GM19193 (cell line): Measurements from ENCODE around the gene TDRD9.

Source experiments
- POLR2A ChIP-seq: IDR thresholded peaks from 4 replicates; pipeline ENCODE4 v1.6.1; 2011; ENCODE audit not compliant: insufficient read depth, insufficient read length; ENCODE audit errors: extremely low read depth

The TDRD9 gene

DNA sequence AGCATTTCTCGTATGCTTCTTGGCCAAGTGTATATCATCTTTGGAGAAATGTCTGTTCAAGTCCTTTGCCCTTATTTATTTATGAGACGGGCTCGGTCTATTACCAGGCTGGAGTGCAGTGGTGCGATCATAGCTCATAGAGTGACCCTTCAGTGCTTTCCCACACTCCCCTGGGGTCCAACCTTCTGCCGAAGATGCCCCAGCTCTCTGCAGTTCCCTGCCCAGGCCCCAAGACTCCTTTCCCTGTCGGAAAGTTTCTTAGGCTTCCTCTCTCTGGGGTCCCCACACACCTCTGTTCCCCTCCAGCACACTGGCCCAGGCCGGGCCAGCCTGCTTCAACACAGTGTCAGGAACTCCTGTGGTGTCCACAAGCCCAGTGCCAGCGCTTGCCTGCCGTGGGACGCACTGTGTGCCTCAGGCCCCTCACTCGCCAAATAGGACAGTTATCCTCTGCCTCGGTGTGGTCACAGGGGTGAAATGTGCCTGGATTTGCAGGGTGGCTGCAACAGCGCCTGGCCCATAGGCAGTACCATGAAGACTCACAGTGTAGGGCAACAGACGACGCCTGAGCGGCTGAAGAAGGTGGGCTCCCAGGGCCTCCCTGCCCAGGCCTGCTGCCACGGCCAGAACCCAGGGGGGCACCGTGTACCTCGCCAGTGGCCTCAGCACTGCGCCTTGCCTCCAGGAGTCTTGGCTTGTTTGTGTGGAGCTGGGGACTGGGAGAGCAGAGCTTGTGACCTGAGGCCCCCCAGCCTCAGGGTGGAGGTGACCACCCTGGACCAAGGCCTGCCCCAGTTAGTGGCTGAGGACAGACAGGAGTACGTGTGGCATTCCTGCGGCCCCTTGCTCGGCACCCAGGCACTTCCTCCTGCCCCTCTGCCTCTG lies 152.4 kb downstream of the TDRD9 start:
- no peak for TF ChIP-seq POLR2A

DNA sequence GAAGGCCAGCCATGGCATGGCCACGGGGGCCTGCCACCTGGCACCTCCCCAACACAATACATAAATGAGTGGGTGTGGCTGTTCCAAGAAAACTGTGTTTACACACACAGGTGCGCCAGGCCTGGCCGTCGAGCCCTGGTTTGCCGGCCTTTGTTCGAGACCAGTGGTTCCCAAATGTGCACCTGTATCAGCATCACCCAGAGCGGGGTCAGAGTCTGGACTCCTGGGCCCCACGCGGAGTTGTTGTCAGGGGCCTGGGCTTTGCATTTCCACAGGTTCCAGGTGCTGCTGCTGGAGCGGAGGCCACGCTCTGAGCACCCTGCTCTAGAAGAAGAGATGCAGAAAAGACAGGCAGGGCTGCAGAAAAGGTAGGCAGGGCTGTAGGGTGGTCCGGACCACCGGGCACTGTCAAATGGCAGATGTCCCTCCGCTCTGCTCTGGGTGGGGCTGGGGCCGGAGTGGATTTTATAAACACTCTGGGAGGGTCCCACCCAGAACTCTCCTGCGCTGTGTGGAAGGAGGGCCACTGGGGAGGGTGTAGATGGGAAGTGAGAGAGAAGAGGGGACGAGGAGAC lies 153.1 kb downstream of the TDRD9 start:
- no peak for TF ChIP-seq POLR2A

DNA sequence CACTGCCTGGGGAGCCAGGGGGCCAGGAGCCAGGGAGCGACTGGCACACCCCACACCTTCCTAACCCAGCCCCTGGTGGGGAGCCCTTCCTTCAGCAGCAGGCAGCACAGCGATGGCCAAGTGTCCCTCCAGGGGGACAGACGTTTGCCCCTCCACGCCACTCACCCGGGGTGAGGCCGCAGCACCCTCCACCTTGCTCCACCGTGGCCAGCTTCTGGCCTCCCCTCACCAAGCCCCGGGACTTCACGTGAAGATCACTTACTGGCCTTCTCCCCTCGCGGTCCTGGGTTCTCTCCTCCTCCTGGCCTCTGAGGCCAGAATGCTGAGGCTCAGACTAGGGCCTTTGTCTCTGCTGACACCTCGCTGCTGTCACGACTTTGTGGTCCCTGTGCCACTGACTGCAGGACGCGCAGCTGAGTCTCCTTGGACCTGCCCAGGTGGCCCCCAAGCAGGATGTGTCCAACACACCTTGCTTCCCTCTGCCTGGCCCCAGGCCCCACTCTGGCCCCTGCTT lies 153.8 kb downstream of the TDRD9 start:
- no peak for TF ChIP-seq POLR2A

DNA sequence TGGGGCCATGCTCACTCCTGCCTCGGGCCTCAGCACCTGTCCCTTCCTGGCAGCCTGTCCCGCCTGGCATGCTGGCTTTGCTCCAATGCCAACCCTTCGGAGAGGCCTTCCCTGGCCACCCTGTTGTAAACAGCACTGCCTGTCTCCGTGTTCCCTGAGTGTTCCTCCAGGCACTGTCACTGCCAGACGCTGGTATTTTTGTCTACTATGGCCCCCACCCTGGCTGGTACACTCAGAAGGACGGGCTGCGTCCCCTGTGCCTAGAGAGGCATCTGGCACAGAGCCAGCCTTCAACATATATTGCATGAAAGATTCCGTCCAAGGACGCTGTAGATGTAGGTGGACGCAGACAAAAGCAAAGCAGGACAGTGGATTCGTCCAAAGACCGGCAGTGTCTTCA lies 154.6 kb downstream of the TDRD9 start:
- TF ChIP-seq POLR2A = no peak

DNA sequence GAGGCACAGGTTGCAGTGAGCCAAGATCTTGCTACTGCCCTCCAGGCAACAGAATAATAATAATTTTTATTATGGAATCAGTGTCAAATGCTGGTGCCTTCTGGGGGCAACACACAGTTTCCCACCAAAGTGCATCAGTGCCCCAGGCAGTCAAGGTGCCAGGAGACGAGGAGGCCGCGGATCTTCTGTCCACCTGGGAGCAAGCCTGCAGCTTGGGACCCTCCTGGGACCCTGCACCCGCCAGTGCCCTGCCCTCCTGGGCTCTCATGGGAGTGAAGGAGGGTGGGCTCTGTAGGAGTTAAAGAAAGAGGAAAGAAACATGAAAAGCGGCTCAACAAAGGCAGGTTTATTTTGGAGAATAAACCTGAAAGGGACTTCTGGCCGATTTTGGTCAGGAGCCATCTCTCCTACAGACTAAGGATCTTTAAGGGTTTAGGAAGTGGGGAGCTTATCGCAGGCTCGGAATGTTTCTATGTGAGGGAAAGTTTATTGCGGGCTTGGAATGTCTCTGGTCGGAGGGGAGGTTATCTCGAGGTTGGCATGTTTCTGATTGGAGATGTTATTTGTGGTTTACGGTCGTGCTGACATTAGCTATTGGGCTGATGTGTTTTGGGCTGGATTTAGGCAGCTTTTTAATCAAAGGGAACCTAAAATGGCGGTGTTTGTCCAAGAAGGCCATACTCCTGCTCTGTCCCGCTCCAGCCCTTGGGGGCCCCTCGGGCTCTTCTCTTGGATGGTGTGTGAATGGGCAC lies 156.2 kb downstream of the TDRD9 start:
- TF ChIP-seq POLR2A = no peak

DNA sequence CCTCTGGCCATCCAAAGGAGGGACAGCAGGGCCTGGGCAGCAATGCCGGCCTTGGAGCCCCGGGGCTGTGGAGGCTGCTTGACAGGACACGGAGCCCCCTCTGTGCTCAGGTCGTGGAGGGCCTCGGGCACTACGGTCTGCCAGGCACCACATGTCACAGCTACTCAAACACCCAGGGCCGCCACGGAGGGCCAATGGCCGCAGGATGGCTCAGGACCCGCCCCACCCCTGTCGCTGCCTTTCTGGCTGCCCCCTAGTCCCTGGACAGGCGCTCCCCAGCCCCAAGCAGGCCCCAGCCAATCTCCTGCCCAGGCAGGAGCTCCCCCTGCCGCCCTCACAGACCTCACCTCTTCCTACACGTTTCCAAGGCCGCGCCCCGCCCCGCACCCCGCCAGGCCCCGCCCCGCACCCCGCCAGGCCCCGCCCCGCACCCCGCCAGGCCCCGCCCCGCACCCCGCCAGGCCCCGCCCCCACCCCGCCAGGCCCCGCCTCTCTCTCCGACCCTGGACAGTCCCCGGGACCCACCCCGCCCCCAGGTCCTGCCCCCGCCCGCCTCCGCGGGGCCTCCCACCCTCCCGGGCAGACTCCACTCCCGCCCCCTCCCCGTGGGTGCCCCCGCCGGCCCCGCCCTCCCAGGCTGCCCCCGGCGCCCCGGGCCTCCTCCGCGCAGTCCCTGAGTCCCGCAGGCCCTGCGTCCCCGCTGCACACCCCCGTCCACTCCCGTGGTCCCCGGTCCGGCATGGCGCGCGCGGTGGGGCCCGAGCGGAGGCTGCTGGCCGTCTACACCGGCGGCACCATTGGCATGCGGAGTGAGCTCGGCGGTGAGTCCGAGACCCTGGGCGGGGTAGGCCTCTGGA lies 157.0 kb downstream of the TDRD9 start, which contains the start of gene ASPG:
Gene ASPG (plus strand): TSS at position 669 of the 857 bp plus-strand sequence. CDS start 71 bp downstream, at position 740.
- no peak for TF ChIP-seq POLR2A

DNA sequence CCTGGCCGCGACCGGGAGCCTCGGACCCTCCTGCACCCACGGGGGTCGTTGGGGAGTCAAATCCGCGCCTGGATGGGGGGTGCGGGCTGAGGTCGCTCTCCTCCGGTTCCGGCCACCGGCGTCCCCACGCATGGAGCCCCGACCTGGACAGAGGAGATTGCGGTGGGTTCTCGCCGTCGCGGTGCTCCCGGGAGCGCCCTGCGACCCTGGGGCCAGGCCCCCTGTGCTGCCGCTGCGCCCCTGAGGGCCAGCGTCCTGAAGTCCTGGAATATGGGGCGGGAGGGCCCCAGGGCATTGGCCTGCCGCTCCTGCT lies 157.6 kb downstream of the TDRD9 start:
- TF ChIP-seq POLR2A = no peak

DNA sequence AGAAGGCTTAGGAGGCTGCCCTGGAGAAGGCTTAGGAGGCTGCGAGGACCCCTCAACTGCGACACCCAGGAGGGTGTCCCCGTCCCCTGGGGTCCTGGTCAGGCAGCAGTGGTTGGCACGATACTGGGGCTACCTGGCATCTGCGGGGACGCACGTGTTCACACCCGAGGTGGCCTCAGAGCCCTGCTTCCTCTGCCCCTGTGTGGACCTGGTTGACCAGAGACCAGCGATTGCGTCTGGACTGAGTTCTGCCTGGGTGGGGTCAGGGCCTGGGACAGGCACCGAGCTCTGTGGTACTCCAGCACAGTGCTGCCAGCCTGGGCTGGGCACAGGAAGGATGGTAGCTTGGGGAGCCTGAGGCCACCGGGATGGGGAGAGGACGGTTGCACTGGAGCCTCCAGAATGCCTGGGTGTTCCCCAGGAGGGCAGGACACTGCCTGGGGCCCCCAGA lies 158.0 kb downstream of the TDRD9 start:
- no peak for TF ChIP-seq POLR2A

DNA sequence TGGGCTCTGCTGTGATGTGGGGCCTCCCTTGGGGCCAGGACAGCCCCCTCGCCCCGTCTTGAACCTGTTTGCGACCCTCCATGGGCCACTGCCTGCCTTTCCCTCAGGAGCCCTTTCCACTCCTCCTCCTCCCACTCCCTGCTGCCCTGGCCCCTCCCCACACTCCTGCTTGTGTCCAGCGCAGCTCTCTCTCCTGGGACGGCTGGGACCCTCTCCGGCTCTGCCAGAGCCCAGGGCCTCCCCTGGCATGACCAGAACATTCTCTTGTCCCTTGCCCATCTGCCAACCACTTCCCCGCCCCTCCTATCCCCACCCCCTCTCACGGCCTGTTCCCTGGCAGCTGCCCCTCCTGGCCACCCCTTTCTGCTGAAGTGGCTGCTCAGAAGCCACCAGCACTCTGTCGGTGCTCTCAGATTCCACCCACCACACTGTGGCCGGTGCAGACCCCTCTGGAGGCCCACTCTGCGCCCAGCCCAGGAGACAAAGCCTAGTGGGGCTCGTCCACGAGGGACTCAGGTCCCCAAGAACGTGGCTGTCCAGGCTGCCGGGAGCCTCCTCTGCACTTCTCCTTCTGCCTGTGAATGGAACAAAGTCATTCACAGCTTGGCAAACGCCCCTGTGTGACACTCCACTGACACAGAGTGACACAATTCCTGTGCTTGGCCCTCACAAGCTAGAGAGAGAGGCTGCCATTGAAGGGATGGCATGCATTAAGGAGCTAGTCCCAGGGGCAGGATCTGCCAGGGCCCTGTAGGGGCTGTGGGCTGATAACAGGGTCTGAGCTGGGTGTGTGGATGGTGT lies 158.6 kb downstream of the TDRD9 start:
- TF ChIP-seq POLR2A = no peak

DNA sequence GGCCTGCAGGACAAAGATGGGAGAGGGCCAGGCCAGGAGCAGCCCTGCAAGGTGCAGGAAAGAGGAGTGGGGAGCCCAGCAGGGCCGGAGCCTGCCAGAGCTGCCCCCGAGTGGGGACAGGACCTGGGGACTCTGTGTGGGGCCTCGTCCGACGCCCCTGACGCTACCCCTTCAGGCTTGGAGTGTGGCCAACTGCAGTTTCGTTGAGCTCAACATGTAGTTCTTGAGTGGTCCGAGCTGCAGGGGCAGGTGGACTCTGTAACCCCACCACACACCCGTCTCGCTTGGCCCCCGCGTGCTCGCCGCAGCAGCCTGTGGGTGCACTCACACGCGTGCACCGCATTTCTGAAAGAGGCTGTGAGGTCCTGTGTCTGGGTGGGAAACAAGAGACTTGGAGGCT lies 159.2 kb downstream of the TDRD9 start:
- TF ChIP-seq POLR2A = no peak

DNA sequence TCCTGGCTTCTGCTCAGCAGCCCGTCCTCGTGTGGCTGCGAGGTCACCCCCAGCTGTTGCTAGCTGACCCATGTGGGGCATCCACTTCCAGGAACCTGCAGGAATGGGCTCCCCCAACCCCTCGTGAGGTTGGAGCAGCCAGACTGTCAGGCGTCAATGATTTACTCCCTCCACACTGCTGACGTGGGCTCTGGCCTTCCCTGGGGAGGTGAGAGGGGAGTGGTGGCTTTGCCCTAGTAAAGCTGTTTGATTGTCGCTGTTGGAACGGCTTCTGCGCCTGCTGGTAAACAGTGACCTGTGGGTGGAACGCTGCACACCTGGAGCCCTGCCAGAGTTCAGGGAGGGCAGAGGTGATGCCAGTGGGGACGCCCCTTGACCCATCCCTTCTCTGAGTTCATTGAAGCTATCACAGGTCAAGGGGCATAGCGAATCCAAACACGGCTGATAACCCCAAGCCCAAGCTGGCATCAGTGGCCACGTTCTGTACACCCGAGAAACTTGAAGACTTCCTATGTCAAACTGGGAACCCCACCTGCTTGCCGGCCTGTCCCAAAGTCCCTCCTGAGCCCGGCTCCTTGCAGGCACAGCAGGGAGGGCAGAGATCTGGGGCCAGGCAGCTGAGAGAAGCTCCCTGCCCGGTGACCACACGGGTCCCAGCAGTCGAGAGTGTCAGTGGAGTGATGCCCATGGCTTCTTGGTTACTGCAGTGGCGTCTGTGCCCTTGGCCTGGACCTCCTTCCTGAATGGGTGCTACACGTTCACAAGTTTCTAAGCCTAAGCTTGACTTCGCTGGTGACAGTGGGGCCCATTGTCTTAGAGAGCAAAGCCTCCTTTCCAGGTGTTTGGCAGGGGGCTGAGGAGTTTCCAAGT lies 160.0 kb downstream of the TDRD9 start:
- no peak for TF ChIP-seq POLR2A

DNA sequence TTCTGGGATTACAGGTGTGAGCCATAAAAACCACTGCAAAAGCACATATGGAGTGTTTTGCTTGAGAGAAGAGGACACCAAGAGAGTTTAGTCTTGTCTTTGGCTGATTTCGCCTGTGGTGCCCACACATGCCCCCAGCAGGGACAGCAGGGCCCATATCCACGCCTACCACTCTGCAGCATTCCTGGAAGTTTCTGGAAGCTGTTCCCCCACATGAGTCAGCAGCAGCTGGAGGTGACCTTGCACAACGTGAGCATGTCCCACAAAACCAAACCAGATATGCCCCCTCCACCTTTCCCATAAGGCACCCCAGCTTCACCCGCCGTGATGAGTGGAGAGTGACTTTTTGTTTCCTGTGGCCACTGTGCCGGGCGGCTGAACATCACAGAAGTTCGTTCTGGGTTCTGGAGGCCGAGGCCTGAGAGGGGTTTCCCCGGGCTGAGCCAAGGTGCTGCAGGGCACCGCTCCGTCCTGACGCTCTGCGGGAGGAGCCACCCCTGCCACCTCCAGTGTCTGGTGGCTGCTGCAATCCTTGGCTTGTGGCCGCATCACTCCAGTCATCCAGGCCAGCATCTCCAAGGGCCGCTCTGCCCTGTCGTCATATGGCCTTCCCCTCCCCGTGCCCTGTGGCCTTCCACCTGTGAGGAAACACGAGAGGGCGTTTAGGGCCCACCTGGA lies 162.0 kb downstream of the TDRD9 start:
- no peak for TF ChIP-seq POLR2A
